ENCODE results near the gene LBH.

LBH gene

DNA sequence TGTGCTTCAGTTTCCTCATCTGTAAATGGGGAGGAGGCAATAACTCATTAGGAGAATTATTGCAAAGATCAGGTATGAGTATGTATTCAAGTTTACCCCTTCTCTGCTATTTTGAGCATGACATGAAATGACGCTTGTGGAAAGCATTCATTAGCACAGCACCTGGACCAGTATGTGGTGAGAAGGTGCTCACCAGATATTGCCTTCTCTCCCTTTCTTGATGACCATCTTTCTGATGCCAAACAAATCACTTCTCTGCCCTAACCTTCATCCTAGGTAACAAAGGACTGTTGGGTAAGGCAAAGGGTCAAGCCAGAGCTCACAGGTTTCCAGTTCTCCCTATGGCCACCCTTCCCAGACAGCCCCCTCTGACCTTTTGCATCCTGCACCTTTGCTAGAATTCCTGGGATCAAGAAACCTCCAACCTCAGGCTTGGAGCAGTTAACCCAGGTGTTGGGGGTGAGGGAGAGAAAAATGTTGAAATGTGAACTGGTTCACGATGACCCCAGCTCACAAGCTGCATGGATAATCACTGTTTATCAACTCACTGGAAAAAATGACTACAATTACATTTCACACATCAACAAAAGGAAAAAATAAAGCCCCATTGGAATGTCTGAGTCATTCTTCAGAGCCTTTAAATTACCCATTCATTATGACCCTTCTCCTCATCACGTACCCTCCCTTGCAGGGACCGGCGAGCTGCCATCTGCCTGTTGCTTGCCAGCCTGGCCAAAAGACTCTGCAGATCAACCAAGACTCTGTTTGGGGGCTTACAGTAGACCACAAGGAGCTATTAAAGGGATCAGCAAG lies 41.6 kb downstream of the LBH start:
- Histone ChIP-seq H3K36me3 (ENCODE audit: insufficient read depth, insufficient read length, low read length) (no peaks in the 10 kb centered on the region), H3K4me1 (ENCODE audit: insufficient read depth, insufficient read length) (no peaks in the 10 kb centered on the region), H3K4me3 (ENCODE audit: insufficient read length, low read depth) (no peak overlapping the region), H3K9ac (ENCODE audit: insufficient read length, low read depth) (no peak overlapping the region), H3K27me3 (ENCODE audit: insufficient read depth, insufficient read length) (no peaks in the 10 kb centered on the region), H3K9me3 (ENCODE audit: insufficient read depth, low read length) (no peaks in the 10 kb centered on the region)
- no peak for DNase-seq (ENCODE audit: low read depth, low spot score)
- no peak for TF ChIP-seq YY1 (IDR thresholded peaks at IDR 0.05; ENCODE audit: insufficient read depth, insufficient read length)
- TF ChIP-seq ZNF274 (IDR thresholded peaks at IDR 0.05; ENCODE audit: low read depth, low read length) = no peak
- TF ChIP-seq SUZ12 (IDR thresholded peaks at IDR 0.05; ENCODE audit: extremely low read depth, insufficient read depth, insufficient read length) = no peak

DNA sequence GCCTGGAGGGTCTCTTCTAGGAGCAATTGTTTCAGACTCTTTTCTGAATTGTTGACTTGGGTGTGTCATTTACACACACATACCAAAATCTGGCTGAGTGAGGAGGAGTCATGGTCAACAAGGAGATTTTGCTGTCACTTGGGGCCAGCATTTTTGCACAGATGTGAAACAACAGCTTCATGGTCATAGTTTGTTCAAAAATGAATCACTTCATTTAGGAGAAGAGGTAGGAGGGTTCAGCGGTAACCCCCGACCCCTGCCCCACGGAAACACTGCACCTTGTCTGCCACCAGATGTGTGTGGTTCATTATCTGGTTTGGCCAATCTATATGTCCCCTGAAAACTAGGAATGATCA lies 42.2 kb downstream of the LBH start:
- Histone ChIP-seq H3K4me1 (ENCODE audit: insufficient read depth, insufficient read length) (no peaks in the 10 kb centered on the region), H3K9ac (ENCODE audit: insufficient read length, low read depth) (no peak overlapping the region), H3K9me3 (ENCODE audit: insufficient read depth, low read length) (no peaks in the 10 kb centered on the region), H3K4me3 (ENCODE audit: insufficient read length, low read depth) (no peak overlapping the region), H3K36me3 (ENCODE audit: insufficient read depth, insufficient read length, low read length) (no peaks in the 10 kb centered on the region), H3K27me3 (ENCODE audit: insufficient read depth, insufficient read length) (no peaks in the 10 kb centered on the region)
- no peak for DNase-seq (ENCODE audit: low read depth, low spot score)
- TF ChIP-seq SUZ12 (IDR thresholded peaks at IDR 0.05; ENCODE audit: extremely low read depth, insufficient read depth, insufficient read length) = no peak
- no peak for TF ChIP-seq YY1 (IDR thresholded peaks at IDR 0.05; ENCODE audit: insufficient read depth, insufficient read length)
- no peak for TF ChIP-seq ZNF274 (IDR thresholded peaks at IDR 0.05; ENCODE audit: low read depth, low read length)

DNA sequence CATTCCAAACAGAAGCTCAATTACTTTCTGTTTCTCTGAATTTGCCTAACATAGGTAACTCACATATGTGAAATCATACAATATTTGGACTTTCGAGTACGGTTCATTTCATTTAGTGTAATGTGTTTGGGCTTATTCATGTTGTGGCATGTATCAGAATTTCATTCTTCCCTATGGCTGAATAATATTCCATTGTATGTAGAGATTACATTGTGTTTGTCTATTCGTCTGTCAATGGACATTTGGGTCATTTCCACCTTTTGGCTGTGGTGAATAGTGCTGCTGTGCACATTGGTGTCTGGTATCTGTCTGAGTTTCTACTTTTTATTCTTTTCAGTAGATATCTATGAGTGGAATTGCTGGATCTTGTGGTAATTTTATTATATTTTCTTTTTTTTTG lies 43.9 kb downstream of the LBH start:
- Histone ChIP-seq H3K36me3 (ENCODE audit: insufficient read depth, insufficient read length, low read length) (no peaks in the 10 kb centered on the region), H3K27me3 (ENCODE audit: insufficient read depth, insufficient read length) (no peaks in the 10 kb centered on the region), H3K9me3 (ENCODE audit: insufficient read depth, low read length) (no peaks in the 10 kb centered on the region), H3K9ac (ENCODE audit: insufficient read length, low read depth) (no peak overlapping the region), H3K4me1 (ENCODE audit: insufficient read depth, insufficient read length) (no peaks in the 10 kb centered on the region), H3K4me3 (ENCODE audit: insufficient read length, low read depth) (no peak overlapping the region)
- TF ChIP-seq YY1 (IDR thresholded peaks at IDR 0.05; ENCODE audit: insufficient read depth, insufficient read length) (no peak), ZNF274 (IDR thresholded peaks at IDR 0.05; ENCODE audit: low read depth, low read length) (no peak), SUZ12 (IDR thresholded peaks at IDR 0.05; ENCODE audit: extremely low read depth, insufficient read depth, insufficient read length) (no peak)
- DNase-seq (ENCODE audit: low read depth, low spot score) = no peak

DNA sequence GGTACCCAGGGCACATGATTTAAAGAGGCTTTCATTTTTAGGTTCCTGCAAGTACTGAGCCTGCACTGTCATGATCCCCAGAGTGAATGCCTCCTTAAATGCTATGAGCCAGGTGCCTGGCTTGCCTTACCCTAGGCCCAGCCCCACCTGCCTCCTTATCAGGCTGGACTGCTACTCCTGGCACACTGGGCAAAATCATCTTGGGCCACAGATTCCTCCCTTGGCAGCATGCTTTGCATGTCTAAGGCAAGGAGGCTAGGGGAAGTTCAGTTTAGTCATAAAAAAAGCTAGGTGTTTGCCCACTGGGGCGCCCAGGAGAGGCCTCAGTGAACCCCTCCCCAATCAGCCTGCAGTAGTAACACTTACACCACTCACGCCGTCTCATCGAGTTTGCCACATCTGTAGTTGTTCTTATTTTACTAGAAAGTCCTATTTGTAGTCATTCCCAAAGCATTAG lies 45.1 kb downstream of the LBH start:
- Histone ChIP-seq H3K27me3 (ENCODE audit: insufficient read depth, insufficient read length) (no peaks in the 10 kb centered on the region), H3K9me3 (ENCODE audit: insufficient read depth, low read length) (no peaks in the 10 kb centered on the region), H3K9ac (ENCODE audit: insufficient read length, low read depth) (no peak overlapping the region), H3K4me3 (ENCODE audit: insufficient read length, low read depth) (no peak overlapping the region), H3K4me1 (ENCODE audit: insufficient read depth, insufficient read length) (no peaks in the 10 kb centered on the region), H3K36me3 (ENCODE audit: insufficient read depth, insufficient read length, low read length) (no peaks in the 10 kb centered on the region)
- DNase-seq (ENCODE audit: low read depth, low spot score) = no peak
- no peak for TF ChIP-seq ZNF274 (IDR thresholded peaks at IDR 0.05; ENCODE audit: low read depth, low read length)
- no peak for TF ChIP-seq YY1 (IDR thresholded peaks at IDR 0.05; ENCODE audit: insufficient read depth, insufficient read length)
- no peak for TF ChIP-seq SUZ12 (IDR thresholded peaks at IDR 0.05; ENCODE audit: extremely low read depth, insufficient read depth, insufficient read length)

DNA sequence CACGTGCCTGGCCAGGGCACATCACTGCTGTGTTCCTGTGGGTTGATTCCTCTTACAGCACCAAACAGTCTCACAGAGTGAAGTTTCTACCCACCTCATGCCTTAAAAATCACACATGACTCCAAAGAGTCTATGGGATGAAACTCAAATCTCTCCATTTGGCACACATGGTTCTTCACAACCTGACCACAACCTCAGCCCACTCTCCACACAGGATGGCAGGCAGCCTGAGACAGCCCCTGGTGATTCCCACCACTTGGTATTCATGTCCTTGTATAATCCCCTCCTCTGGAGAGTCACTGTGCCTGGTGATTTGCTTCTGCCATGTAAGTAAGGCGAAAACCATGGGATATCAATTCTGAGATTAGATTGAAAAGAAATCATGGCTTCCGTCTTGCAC lies 46.2 kb downstream of the LBH start:
- no peak for DNase-seq (ENCODE audit: low read depth, low spot score)
- Histone ChIP-seq H3K9ac (ENCODE audit: insufficient read length, low read depth) (no peak overlapping the region), H3K36me3 (ENCODE audit: insufficient read depth, insufficient read length, low read length) (no peaks in the 10 kb centered on the region), H3K4me1 (ENCODE audit: insufficient read depth, insufficient read length) (no peaks in the 10 kb centered on the region), H3K27me3 (ENCODE audit: insufficient read depth, insufficient read length) (no peaks in the 10 kb centered on the region), H3K9me3 (ENCODE audit: insufficient read depth, low read length) (no peaks in the 10 kb centered on the region), H3K4me3 (ENCODE audit: insufficient read length, low read depth) (no peak overlapping the region)
- TF ChIP-seq SUZ12 (IDR thresholded peaks at IDR 0.05; ENCODE audit: extremely low read depth, insufficient read depth, insufficient read length) (no peak), YY1 (IDR thresholded peaks at IDR 0.05; ENCODE audit: insufficient read depth, insufficient read length) (no peak), ZNF274 (IDR thresholded peaks at IDR 0.05; ENCODE audit: low read depth, low read length) (no peak)

DNA sequence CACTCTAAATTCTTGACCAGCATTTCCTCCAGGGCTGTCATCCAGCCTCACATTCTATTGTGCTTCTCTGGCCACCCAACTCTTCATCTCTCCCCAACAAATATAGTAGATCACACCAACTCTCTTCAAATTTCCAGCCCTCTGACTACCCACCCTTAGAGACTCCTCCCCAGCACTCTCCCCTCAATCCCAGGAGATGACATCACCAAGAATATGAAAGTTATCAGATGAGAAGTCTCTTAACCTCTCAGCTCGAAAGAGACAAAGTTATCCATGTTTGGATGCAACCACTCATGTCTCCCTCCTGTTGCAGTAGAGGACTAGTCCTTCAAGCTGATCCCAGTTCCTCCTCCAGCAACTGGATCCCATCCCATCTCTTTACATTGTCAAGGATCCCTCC lies 47.1 kb downstream of the LBH start:
- no peaks in the 10 kb centered on the region for H3K9me3 ChIP-seq (ENCODE audit: insufficient read depth, low read length)
- no peaks in the 10 kb centered on the region for H3K27me3 ChIP-seq (ENCODE audit: insufficient read depth, insufficient read length)
- no peaks in the 10 kb centered on the region for H3K4me1 ChIP-seq (ENCODE audit: insufficient read depth, insufficient read length)
- no peak overlapping the region for H3K4me3 ChIP-seq (ENCODE audit: insufficient read length, low read depth)
- H3K9ac ChIP-seq (ENCODE audit: insufficient read length, low read depth) = no peak overlapping the region
- no peak for DNase-seq (ENCODE audit: low read depth, low spot score)
- TF ChIP-seq YY1 (IDR thresholded peaks at IDR 0.05; ENCODE audit: insufficient read depth, insufficient read length) = no peak
- no peak for TF ChIP-seq SUZ12 (IDR thresholded peaks at IDR 0.05; ENCODE audit: extremely low read depth, insufficient read depth, insufficient read length)
- TF ChIP-seq ZNF274 (IDR thresholded peaks at IDR 0.05; ENCODE audit: low read depth, low read length) = no peak
- no peaks in the 10 kb centered on the region for H3K36me3 ChIP-seq (ENCODE audit: insufficient read depth, insufficient read length, low read length)

DNA sequence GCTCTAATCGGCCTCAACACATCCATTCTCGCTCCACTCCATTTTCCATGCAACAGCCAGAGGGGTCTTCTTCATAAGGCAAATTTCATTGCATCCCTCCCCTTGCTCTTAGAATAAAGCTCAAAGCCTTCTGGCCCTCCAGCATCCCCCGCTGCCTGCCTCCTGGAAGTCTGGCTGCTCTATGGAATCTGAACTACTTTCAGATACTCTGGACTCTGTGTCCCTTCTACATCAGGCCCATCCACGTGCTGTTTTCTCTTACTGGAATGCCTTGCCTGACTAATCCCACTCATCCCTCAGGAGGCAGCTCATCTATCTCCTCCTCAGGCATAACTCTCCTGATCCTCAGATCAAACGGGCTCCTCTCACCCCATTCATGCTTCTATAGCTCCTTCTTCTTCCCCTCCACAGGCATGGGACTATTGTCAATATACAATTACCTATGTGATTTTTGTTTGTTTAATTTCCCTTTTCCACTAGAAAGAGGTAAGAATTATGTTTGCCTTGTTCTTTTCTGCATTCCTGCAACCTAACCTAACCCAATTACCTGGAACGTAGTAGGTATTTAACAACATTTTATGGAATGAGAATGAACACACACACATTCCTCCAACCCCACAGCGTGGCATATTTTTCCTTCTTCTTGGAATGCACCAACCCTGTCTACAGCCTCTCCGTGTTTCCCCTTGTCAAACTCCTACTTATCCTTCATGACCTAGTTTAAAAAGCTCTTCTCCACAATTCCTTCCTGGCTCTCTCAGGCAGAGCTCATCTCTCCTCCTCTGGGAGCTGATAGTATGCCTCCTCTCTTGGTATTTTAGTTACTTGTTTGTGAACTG lies 49.5 kb downstream of the LBH start:
- TF ChIP-seq ZNF274 (IDR thresholded peaks at IDR 0.05; ENCODE audit: low read depth, low read length) (no peak), SUZ12 (IDR thresholded peaks at IDR 0.05; ENCODE audit: extremely low read depth, insufficient read depth, insufficient read length) (no peak), YY1 (IDR thresholded peaks at IDR 0.05; ENCODE audit: insufficient read depth, insufficient read length) (no peak)
- Histone ChIP-seq H3K27me3 (ENCODE audit: insufficient read depth, insufficient read length) (no peaks in the 10 kb centered on the region), H3K4me3 (ENCODE audit: insufficient read length, low read depth) (no peak overlapping the region), H3K9ac (ENCODE audit: insufficient read length, low read depth) (no peak overlapping the region), H3K9me3 (ENCODE audit: insufficient read depth, low read length) (no peaks in the 10 kb centered on the region), H3K36me3 (ENCODE audit: insufficient read depth, insufficient read length, low read length) (no peaks in the 10 kb centered on the region), H3K4me1 (ENCODE audit: insufficient read depth, insufficient read length) (no peaks in the 10 kb centered on the region)
- DNase-seq (ENCODE audit: low read depth, low spot score) = no peak
